ENCODE data around the gene NSFL1C. TPM values are rescaled to one million over a fixed set of nuclear protein-coding genes. Genes with fewer than 3 reads are reported as not detected.
A peak's percentile ranks its signal among the peaks of the same experiment; 100 is the strongest.

The NSFL1C gene
- total and polyA plus RNA-seq, 2 experiments from 2014 or later: 48.9 to 92.2 TPM

- Histone ChIP-seq H3K79me2 (replicated peaks; ENCODE audit: insufficient read depth) (peaks cover 33% of the 10 kb centered on the region), H3K4me3 (no peak overlapping the region), H2AFZ (peak overlapping the region; percentile 90), H4K20me1 (replicated peaks; ENCODE audit: insufficient read depth) (peaks cover 24% of the 10 kb centered on the region), H3K9me2 (ENCODE audit: insufficient read depth) (no peaks in the 10 kb centered on the region), H3K4me1 (ENCODE audit: insufficient read depth) (peaks cover 10% of the 10 kb centered on the region; the same call in 1 of the 2 replicates), H3K27me3 (ENCODE audit: insufficient read depth) (no peaks in the 10 kb centered on the region), H3F3A (replicated peaks; ENCODE audit: low read depth) (no peaks in the 10 kb centered on the region; the same call in 1 of the 2 replicates), H3K27ac (ENCODE audit: low read depth) (no peak overlapping the region), H3K4me2 (no peak overlapping the region), H3K36me3 (ENCODE audit: insufficient read depth) (no peaks in the 10 kb centered on the region; the same call in none of the 2 replicates)
- ATAC-seq: no peak
- Mint-ChIP-seq H3K27ac (no peak overlapping the region), H3K9me3 (no peaks in the 10 kb centered on the region; the same call in 2 of the 3 replicates), H3K4me1 (peaks cover 28% of the 10 kb centered on the region), H3K36me3 (ENCODE audit: low read depth) (peaks cover 10% of the 10 kb centered on the region), H3K27me3 (ENCODE audit: insufficient read depth, low read depth, poor library complexity) (peaks cover 10% of the 10 kb centered on the region), H3K4me3 (no peak overlapping the region; the same call in 2 of the 3 replicates)
- TF ChIP-seq NANOG (IDR thresholded peaks at IDR 0.05; ENCODE audit: borderline replicate concordance): no peak
- no peak for TF ChIP-seq ZNF114 (CRISPR knock-in tag; IDR thresholded peaks at IDR 0.05)
- no peak for TF ChIP-seq REST (IDR thresholded peaks at IDR 0.05; ENCODE audit: unreplicated experiment)
- TF ChIP-seq ETS1 (IDR thresholded peaks at IDR 0.05): no peak
- TF ChIP-seq EZH2 (IDR thresholded peaks at IDR 0.05; ENCODE audit: low read depth, unreplicated experiment): no peak
- no peak for TF ChIP-seq STAT1 (IDR thresholded peaks at IDR 0.05; ENCODE audit: unreplicated experiment)
- no peak for TF ChIP-seq CREB1 (CRISPR knock-in tag; IDR thresholded peaks at IDR 0.05; ENCODE audit: low read depth)
- TF ChIP-seq JUNB (IDR thresholded peaks at IDR 0.05; ENCODE audit: unreplicated experiment): no peak
- no peak for DNase-seq (ENCODE audit: low spot score)
Observed at GRCh38 chr20:1468117-1468624, 1.5 kb upstream of the NSFL1C start.

GRCh38 chr20:1467355-1468116, 887 bp upstream of the NSFL1C start:
- H3K36me3 Mint-ChIP-seq (ENCODE audit: low read depth): peaks cover 14% of the 10 kb centered on the region
- H3K4me1 Mint-ChIP-seq: peaks cover 28% of the 10 kb centered on the region
- no peak for ATAC-seq
- Histone ChIP-seq H3K4me3 (peak overlapping the region; percentile 44), H3F3A (replicated peaks; ENCODE audit: low read depth) (no peaks in the 10 kb centered on the region; the same call in 1 of the 2 replicates), H2AFZ (peak overlapping the region; percentile 90), H3K4me2 (peak overlapping the region; percentile 73), H3K27me3 (ENCODE audit: insufficient read depth) (no peaks in the 10 kb centered on the region), H3K4me1 (ENCODE audit: insufficient read depth) (peaks cover 10% of the 10 kb centered on the region; the same call in 1 of the 2 replicates), H3K36me3 (ENCODE audit: insufficient read depth) (no peaks in the 10 kb centered on the region; the same call in none of the 2 replicates), H3K27ac (ENCODE audit: low read depth) (no peak overlapping the region), H3K79me2 (replicated peaks; ENCODE audit: insufficient read depth) (peaks cover 39% of the 10 kb centered on the region), H4K20me1 (replicated peaks; ENCODE audit: insufficient read depth) (peaks cover 29% of the 10 kb centered on the region), H3K9me2 (ENCODE audit: insufficient read depth) (no peaks in the 10 kb centered on the region)
- DNase-seq (ENCODE audit: low spot score): peak; percentile 60
- peak overlapping the region; percentile 90 for H3K4me3 Mint-ChIP-seq
- H3K27me3 Mint-ChIP-seq (ENCODE audit: insufficient read depth, low read depth, poor library complexity): peaks cover 10% of the 10 kb centered on the region
- no peaks in the 10 kb centered on the region; the same call in 2 of the 3 replicates for H3K9me3 Mint-ChIP-seq
- no peak overlapping the region for H3K27ac Mint-ChIP-seq
- TF ChIP-seq NANOG (IDR thresholded peaks at IDR 0.05; ENCODE audit: borderline replicate concordance): no peak
- TF ChIP-seq EZH2 (IDR thresholded peaks at IDR 0.05; ENCODE audit: low read depth, unreplicated experiment): no peak
- no peak for TF ChIP-seq ZNF462 (CRISPR knock-in tag; IDR thresholded peaks at IDR 0.05)
